NCI-H2196 treated with DMSO at 0.1 percent for 48 hours (cell line): ENCODE data around the gene FBXO22.

Experiments used
- DNase-seq: peaks from one replicate; lab custom pipeline; 2025; ENCODE audit not compliant: unreplicated experiment; lab: John Stamatoyannopoulos, UW

The FBXO22 gene

DNA sequence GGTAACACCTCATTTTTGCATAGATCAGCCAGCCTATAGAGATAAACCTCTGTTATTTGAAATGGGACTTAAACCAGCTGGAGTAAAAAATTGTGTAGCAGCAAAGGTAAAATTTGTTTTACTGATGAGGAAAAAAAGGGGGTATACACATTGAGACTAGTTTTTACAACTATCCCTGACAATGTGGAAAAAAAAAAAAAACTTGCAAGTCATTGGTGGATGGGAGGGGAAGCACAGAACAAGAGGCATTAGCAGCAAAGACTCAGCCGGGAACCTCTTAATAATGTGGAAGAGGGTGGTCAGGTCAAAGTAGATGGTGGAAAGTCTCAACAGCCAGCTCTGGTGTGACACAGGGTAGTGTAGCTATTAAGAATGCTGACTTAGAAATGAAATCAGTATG lies 14.5 kb downstream of the FBXO22 start:
- no peak for DNase-seq

DNA sequence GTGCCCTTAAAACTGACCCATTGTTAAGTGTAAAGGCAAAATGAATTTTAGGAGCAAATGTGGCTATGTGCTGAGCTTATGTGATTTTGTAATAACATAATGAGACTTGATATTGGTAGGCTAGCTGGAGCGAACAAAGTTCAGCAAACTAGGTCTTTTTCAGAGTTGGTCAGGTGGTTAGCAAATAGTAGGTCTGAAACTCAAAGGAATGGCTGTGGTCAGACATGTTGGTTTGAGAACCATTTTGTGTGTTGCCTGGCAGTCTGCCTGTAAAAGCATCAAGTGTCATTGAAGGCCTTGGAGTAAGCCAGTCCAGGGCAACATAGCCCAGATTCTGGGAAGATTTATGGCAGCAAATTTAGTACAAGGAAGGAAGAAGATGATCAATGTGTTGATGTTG lies 16.4 kb downstream of the FBXO22 start:
- DNase-seq, result no peak

DNA sequence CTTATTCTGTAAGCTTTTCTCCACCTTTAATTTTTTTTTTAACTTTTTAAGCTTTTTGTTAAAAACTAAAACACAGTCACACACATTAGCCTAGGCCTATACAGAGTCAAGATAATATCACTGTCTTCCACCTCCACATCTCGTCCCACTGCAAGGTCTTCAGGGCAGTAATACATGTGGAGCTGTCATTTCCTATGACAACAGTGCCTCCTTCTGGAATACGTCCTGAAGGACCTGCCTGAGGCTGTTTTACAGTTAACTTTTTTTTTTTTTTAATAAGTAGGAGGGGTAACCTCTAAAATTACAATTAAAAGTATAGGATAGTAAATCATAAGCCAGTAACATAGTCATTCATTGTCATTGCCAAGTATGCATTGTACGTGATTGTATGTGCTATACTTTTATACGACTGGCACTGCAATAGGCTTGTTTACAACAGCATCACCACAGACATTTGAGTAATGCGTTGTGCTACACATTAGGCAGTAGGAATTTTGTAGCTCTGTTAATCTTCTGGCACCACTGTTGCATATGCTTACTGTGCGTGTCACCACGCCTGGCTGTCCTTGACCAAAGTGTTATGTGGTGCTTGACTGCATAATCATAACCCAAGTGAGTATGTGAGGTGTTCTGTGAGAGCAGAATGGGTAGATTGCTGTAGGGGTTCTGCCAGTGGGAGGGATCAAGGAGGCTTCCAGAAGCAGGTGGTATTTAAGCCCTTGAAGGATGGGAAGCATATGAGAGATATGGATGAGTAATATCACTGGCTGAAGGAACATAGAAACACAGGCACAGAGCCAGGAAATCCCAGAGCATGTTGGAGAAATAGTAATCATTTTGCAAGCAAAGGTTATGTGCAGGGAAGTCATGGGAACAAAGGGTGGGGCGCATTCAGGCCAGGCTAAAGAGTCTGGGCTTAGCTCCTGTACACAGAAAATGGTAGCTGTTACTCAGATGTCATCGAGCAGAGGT lies 18.3 kb downstream of the FBXO22 start:
- no peak for DNase-seq

DNA sequence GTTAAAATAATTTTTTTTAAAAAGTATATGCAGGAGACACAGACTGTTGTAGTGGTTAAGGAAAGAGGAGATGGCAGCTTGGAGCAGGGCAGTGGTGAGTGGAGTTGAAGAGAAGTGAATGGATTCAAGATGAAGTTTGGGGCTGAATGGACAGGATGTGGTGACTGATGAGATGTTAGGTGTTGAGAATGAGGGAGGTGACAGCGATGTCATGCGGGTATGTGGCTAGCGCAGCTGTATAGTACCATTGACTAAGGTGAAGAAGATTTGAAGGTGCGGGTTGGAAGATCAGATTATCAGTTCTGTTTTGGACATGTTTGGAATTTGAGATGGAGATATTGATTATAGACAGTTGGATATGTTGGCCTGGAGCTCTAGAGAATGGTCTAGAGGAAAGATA lies 20.1 kb downstream of the FBXO22 start:
- DNase-seq, result no peak

DNA sequence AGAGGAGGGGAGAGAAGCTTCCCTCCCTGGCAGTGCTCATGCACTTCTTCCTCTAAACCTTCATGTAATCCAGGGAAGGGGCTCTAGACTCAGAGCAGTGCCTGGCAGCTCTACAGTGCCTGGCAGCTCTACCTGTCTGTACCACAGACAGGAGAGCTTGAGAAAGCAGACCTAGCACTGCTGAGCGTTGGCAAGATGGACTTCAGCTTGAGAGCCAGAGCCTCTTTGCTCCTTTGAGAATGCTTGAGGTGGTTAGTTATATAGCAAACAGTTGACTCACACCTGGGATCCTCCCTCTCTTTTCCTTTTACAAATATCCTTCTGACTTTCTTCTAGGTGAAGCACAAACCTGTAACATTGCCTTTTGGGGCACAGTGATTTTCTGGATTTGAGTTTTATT lies 20.9 kb downstream of the FBXO22 start:
- DNase-seq, result no peak

DNA sequence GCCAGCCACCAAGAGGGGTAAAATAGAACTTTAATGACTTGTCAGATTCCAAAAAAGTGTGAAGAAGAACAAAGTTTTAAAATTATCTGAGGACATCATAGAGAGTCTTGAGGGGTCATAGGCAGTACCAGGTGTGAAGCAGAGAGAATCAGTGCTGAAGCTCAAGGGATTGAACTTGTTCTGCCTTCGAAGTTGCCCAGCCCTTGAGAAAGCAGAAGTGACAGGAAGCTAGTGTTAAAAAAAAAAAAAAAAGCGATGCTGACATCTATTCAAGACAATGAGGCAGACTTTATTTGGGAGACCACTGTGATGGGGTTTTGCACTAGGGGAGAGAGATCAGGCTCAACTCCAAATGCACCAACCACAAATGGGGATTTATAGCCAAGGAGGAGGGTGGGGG lies 21.8 kb downstream of the FBXO22 start:
- no peak for DNase-seq

DNA sequence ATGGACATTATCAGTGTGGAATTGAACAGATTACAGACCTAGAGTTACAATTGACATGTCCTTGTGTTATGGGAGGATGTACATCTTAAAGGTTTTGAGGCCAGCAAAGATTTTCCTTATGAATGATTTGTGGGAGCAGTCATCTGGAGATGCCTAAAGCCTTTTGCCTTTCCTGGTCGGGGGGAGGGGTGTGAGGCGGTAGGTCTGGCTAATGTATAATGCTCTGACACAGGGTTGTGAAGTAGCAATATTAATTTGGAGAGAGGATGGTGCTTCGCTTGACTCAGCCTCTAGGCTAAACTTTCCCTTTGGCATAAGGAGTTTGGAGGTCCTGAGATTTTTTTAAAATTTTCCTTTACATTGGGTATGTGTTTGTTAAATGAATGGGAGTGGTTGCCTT lies 23.3 kb downstream of the FBXO22 start:
- no peak for DNase-seq

DNA sequence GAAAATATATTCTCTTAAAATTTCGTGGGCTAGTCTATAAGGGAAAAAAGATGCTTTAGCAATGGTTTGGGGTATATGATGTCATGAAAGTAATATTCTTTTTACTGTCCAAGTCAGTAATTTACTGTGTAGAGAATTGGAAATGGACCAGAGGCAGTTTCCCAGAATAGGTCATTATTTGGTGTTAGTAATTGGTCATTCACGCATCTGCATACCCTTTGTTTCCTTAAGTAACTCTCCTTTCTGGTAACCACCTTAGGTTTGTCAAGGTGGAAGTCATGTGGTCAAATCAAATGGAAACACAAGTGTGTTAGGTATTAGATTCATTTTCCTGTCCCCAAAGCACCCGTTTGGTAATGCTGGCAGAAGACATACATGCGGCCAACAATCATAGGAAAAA lies 23.9 kb downstream of the FBXO22 start:
- no peak for DNase-seq

DNA sequence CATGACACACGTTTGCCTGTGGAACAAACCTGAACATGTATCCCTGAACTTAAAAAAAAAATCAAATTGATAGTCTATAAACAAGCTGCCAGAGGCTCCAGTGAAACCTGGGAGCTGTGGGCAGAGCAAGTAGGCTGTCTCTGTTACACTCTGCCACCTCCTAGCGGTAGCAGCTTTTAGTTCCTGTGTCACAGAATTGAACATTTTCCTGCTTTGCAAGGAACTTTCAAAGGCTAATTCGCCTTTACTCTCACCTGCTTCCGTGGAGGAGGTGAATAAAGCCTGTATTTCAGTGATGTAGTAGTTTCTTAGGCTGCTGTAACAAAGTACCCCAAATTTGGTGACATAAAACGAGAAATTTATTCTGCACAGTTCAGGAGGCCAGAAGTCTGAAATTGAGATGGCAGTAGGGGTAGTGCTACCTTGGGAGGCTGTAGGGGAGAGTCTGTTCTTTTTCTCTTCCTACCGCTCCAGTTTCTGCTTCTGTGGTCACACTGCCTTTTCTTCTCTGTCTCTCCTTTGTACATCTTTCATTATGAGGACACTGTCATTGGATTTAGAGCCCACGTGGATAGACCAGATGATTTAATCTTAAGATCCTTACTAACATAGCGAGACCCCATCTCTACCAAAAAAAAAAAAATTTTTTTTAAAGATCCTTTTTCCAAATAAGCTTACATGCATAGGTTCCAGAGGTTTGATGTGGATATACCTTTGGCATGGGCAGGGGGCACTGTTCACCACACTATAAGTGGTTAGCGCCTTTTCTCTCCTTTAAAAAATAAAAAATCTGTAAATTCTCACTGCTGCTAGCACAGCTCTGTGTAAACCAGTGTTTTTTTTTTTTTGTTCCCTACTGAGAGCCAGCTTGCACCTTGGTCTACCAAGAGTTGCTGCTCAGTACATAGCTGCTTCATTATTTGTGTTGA lies 25.3 kb downstream of the FBXO22 start:
- DNase-seq, result no peak

DNA sequence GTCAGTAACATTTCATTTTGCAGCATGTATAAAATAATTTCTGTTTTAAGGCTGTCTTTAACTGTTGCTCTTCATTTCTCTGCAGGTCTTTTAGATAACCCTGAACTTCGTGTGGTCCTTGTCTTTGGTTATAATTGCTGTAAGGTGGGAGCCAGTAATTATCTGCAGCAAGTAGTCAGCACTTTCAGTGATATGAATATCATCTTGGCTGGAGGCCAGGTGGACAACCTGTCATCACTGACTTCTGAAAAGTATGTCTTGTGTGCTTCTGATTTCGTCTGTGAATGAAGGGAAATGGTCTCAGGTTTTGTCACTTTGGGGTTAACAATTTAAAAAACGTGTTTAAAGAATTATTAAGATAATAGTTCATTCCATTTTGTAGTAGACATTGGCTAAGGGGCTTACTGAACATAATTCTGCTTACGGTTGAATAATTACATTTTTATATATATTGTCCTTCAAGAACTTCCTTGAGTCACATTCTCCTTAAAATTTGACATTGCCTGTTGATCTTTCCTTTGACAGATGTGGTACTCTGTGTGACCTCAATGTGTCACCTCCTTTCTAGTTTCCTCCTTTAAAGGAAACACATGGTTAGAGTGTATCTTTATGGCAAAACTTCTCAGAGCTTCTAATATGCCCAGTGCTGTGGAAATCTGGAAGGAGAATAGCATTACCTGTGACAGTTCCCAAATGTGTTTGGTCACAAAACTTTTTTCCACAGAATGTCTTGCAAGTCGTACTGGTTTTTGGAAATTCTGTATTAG lies 26.3 kb downstream of the FBXO22 start:
- no peak for DNase-seq

DNA sequence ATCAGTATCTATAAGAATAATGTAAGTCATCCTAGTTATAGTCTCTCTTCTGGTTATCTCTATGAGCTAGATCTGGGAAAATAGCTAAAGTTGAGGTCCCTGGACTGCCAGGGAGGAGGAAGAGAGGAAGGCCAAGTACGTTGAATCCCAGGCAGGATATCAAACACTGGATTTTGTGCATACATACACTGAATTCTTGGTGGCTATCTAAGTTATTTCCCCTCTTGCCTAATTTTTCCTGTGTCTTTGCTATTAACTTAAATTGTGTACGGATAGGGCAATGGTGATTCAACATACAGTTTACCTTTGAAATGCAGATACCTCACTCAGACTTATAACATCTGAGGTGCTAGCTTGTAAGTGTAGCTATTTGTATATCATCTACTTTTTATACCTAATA lies 27.2 kb downstream of the FBXO22 start:
- DNase-seq, result no peak

DNA sequence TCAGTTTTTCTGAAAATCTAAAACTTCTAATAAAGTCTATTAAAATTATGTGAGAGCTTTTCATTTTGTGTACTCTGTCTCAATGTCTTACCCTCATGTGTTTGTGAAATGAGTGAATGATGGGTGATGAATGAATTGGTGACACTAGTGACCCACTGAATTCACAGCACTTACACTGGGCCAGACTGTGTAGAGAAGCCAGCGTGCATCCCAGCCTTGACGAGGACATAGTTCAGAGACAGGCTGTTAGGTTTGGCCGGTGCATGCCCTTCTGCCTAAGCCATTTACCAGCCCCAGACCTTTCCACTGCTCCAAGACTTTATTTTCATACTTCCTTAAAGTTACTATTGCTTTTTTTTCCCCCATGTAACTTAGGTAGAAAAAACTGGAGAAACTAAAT lies 38.8 kb downstream of the FBXO22 start:
- DNase-seq, result no peak

DNA sequence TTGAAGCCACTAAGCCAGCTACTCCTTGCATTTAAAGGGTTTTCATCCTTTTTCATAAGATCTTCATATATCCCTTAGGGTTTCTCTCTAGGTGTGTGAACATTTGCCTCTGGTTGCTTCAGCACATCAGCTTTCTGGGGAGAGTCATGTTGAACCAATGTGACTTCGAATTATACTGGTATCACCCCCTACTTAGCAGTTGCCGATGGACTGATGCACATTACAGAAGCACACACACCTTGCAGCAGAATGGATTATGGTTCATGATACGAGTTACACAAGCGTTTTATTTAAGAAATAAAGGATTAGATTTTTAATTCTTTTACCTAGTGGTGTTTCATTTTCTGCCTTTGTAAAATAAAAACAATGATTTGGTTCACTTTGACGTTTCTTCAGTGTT lies 39.6 kb downstream of the FBXO22 start:
- no peak for DNase-seq

DNA sequence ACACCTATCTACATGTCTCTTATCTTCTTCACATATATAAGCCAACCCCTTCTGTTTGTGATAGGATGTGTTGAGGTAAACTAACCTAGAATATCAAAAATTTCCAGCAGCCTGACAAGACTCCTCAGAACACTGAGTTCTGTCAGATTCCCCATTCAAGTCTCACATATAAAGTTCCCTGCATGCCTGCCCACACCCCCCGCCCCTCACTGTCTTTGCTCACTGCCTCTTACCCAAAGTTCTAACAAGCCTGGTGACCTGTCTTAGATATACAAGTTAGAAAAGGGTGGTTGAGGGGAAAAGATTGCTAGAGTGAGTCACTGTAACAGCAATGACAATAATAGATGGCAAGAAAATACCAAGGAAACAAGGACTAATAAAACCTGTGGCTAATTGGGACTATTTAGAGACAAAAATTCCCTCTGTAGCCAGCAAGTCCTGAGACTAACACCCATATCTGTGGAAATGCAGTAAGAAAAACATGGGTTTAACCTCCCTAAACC lies 40.1 kb downstream of the FBXO22 start:
- no peak for DNase-seq

DNA sequence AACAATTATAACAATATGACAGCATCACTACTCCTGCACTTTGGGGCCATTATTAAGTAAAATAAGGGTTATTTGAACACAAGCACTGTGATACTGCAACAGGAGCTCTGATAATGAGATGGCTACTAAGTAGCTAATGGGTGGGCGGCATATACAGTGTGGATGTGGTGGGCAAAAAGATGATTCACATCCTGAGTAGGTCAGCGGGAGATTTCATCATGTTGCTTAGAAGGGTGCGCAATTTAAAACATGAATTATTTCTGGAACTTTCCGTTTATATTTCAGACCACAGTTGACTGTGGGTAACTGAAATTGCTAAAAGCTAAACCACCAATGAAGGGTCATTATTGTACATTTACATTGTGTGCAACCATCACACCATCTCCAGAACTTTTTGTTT lies 42.3 kb downstream of the FBXO22 start:
- no peak for DNase-seq

DNA sequence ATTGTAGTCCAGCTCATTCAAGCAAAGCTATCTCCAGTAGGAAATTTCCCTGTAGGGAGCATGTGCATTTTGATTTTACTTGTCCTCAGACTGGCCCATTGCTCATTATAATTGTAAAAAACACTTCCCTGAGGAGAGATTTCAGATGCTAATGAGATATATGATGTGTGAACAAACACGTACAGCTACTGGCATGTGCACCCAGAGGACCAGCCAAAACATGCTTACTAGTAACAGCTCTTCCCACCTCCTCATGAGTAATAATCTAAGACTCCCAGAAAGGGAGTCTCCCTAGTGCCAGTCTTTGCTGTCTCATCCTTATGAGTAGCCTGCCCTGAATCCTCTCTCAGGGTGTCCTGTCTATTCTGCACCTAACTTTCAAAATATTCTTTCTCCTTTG lies 43.4 kb downstream of the FBXO22 start:
- no peak for DNase-seq

DNA sequence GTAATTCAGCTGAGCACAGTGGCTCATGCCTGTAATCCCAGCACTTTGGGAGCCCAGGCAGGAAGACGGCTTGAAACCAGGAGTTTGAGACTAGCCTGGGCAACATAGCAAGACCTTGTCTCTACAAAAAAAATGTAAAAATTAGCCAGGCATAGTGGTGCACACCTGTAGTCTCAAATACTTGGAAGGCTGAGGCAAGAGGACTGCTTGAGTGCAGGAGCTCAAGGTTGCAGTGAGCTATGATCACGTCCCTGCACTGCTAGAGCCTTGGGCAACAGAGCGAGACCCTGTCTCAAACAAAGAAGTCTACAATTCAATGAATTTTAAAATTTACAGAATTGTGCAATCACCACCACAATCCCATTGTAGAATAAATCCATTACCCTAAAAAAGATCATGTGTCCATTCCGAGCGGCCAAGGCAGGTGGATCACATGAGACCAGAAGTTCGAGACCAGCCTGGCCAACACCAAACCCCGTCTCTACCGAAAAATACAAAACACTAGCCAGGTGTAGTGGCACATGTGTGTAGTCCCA lies 45.2 kb downstream of the FBXO22 start:
- no peak for DNase-seq

DNA sequence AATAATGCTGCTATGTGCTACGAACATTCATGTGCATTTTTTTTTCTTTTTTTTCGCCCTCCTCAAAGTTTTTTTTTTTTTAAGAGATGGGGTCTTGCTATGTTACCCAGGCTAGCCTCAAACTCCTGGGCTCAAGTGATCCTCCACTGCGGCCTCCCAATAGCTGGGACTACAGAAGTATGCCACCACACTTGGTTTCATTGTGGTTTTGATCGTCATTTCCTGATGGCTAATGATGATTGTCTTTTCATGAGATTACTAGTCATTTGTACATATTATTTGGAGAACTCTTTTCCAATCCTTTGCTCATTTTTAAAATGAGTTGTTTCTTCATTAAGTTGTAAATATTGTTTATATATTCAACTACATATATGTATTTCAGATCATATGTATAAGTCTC lies 48.8 kb downstream of the FBXO22 start:
- no peak for DNase-seq

DNA sequence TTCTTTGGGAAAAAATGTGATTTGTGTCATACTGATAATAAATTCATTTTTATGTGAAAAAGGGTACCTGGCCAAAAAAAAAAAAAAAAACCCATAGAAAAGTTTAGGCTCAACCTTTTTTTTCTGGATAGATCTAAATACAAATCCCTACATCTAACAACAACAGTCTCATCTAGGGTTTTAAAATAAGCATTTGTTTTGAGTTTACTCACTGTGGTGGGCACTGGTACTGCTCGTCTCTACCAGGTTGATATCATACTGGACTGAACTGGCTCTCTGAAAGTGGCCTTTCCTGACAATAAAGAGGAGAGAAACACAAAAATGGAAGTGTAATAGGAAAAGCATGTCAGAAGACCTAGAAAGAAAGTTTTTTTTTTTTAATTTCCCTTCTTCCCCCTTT lies 52.0 kb downstream of the FBXO22 start:
- no peak for DNase-seq

DNA sequence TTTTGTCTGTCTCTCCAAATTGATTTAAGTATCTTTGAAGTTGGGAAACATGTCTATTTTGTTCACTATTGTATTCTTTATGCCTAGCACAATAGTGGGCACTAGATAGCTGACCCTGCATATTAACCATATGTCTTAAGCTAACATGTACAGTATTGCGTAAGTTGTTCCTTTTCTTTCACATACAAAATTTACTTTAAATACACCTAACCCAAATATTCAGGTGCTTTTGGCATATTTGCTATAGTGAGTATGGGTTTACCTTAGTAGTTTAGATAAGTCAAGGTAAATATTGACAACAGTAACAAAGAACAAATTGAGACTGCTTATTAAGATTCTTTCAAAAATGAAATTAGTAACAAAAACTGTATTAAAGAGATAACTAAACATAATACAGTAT lies 57.7 kb downstream of the FBXO22 start:
- no peak for DNase-seq

DNA sequence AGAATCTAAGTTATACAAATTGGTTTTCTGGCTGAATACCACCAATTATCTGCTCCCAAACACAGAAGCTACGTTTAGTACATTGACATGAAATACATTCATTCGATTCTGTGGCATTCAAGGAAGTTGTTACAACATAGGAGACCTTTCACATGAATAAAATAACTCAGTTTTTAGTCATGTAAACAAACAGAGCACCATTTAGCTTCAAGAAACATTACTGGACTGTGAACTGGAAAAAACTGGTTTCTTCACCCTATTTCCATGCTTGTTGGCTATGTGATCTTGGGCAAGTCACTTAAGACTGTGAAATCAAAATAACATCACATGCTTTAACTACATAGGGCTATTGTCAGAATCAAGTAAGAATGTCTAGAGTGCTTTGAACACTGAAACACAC lies 62.4 kb downstream of the FBXO22 start:
- DNase-seq, result no peak
